Sciatic nerve (tissue), 2 donors: ENCODE results near the gene CCP110. TPM values are rescaled to one million over a fixed set of nuclear protein-coding genes. Genes with fewer than 3 reads are reported as not detected.
A peak's percentile ranks its signal among the peaks of the same experiment; 100 is the strongest.

ENCODE experiments used
- ATAC-seq: fragments of 200-7000 bp; cut with Tn5 transposase; one replicate; pipeline ENCODE4 v1.9.1; 2020; ENCODE audit warnings: mild to moderate bottlenecking, moderate library complexity
- DNase-seq: peaks from one replicate; pipeline ENCODE4 v3.0.0-alpha.2; 2020; ENCODE audit warnings: low spot score
- intact Hi-C: fragments of 100-400 bp; cut with DNase I; formaldehyde crosslinking; loops from one replicate; pipeline ENCODE4 v1.14.2; 2022
- total RNA-seq: library from RNA; stranded (reverse); fragmentation: NEBNext Ultra II Directional; extraction: Animal tissue kit (Norgen Biotek cat#: 25700); gene quantifications from one replicate; pipeline ENCODE4 v1.2.1, GENCODE V29; 2021
- donor health status: DM: no; HTN: no; CAD: no.
- donor health status: DM: no; HTN: no; CAD: no.

CCP110 gene
- total RNA-seq, 1 donor from 2014 or later, result 32.3 TPM

GRCh38 chr16:19505600-19506303, 18.0 kb upstream of the CCP110 start:
- intact Hi-C loops, result loop anchor here (10.0 kb wide), 1 partner anchor 421 kb away; no protein-coding TSS in a partner anchor
- DNase-seq, result no peak
- ATAC-seq, result peak; percentile 96

- DNase-seq (no peak), ATAC-seq (no peak)
- intact Hi-C loops, result loop anchor here (10.0 kb wide), 1 partner anchor 422 kb away; no protein-coding TSS in a partner anchor
Observed at GRCh38 chr16:19506965-19507364, 16.8 kb upstream of the CCP110 start.

GRCh38 chr16:19507867-19508266, 15.9 kb upstream of the CCP110 start:
- DNase-seq, result no peak
- peak; percentile 71 for ATAC-seq
- intact Hi-C loops, result loop anchor here (10.0 kb wide), 1 partner anchor 423 kb away; no protein-coding TSS in a partner anchor

DNA sequence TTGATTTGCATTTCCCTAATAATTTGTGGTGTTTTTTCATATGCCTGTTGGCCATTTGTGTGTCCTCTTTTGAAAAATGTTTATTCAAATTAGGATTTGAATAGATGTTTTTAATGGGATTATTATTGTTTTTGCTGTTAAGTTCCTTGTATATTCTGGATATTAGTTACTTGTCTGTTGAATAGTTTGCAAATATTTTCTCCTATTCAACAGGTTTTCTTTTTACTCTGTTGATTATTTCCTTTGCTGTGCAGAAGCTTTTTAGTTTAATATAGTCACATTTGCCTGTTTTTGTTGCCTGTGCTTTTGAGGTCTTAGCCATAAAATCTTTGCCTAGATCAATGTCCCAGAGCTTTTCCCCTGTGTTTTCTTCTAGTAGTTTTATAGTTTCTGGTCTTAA, 11.4 kb upstream of the CCP110 start:
- intact Hi-C loops, result no loop called here
- DNase-seq (no peak), ATAC-seq (no peak)

GRCh38 chr16:19513377-19514053, 10.2 kb upstream of the CCP110 start:
- intact Hi-C loops, result no loop called here
- ATAC-seq, result peak; percentile 66
- no peak for DNase-seq

GRCh38 chr16:19515757-19516156, 8.0 kb upstream of the CCP110 start:
- intact Hi-C loops, result no loop called here
- no peak for ATAC-seq
- no peak for DNase-seq

- intact Hi-C loops, result no loop called here
- DNase-seq (no peak), ATAC-seq (no peak)
Observed at GRCh38 chr16:19517424-19518089, 6.2 kb upstream of the CCP110 start.

GRCh38 chr16:19518388-19518787, 5.4 kb upstream of the CCP110 start:
- no peak for DNase-seq
- no peak for ATAC-seq
- intact Hi-C loops, result no loop called here

DNA sequence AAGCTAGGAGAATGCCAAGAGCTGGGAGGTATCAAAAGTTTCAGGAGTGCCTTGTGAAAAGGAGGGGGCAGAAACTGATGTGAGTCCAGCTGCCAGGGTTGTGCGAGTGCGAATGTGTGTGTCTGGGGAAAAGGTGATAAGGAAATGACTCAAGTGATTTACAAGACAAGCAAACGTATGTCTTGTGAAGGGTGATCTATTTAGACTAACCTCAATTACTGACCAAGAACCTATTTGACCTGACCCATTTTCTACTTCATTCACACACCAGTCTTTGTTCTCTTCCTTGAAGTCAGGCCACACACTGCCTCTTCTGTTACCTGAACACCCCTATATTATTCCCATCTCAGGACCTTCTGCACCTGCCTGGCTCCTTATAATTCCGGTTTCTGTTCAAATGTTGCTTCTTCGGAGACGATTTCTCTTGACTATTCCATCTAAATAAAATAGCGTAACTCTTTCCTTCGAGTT, 2.8 kb upstream of the CCP110 start:
- intact Hi-C loops, result no loop called here
- no peak for ATAC-seq

DNA sequence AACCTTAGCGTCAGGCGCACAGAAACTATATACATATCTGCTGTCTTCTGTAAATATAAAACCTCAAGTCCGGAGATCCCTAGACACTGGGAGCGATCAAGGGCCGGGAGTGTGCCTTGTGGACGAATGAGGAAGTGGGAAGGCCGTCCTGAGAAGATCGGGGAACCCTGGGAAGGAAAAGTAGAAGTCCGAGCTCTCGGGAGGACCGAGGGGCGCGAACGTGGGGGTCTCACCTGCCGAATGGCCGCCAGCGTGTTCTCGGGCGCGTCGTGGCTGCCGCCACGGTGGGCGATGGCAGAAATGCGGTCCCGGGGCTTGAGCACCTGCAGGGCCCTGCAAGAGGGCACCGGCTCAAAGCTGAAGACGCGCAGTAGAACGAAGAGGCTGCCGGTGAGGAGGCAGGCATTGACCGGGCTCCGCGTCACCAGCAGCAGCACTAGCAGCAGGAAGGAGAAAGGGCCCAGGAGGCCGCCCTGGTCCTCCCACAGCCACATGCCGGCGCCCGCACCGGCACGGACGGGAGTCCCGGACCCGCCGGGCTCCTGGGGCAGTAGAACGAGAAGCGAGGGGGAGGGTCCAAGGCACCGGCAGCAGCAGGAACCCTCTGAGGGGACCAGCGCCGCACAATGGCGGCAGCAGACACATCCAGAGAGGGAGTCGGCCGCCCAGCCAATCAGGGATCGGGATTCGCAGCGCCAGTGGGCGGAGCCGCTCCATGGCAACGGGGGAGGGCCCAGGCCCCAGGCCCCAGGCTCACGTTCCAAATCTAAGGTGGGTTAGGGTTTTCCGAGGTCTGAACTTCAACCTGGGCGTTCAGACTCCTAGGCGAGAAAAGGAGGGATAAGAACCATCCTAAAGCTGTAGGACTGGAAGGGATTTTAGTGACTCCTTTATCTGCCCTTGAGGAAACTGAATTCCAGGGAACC, 2.0 kb upstream of the CCP110 start, which contains the start of gene GDE1:
TSS of gene GDE1 (minus strand) at position 628 of the 926 bp plus-strand sequence. CDS start at position 494, 134 bp downstream.
- intact Hi-C loops, result no loop called here
- peak; percentile 95 for ATAC-seq
- DNase-seq, result peak; percentile 98

More for the DNA sequence above, 2.8 kb upstream of the CCP110 start:
- DNase-seq, result no peak

DNA sequence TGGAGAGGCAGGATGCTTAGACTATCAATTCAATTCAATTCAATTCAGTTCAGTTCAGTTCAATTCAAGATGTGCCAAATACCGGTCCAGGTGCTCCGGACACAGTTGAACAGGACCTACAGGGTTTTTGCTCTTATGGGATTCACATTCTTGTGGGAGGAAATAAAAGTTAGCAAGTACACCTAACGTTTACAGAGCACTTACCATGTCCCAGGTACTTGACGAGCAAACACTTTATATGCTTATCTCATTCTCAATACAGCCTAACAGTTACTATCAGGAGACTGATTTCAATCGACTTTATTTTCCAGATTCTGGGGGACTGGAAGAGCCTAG, 1.4 kb upstream of the CCP110 start:
- intact Hi-C loops, result no loop called here
- no peak for ATAC-seq
- no peak for DNase-seq

DNA sequence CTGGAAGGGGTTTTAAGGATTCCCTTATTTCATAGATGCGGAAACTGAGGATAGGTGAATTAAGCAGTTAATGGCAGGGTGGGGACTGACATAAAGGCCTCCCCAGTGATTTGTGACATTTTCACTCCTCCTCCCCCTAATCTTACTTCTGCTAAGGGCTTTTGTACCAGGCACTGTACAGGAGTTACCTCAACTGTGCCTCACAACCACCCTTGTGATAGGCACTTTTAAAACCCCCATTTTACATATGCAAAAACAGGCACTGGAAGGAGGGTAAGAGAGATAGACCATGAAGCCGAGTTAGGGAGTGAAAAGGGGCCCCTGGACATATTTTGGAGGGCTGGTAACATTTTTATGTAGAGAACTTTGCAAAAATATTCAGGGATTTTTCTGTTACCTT, 982 bp upstream of the CCP110 start:
- DNase-seq (no peak), ATAC-seq (no peak)
- intact Hi-C loops, result no loop called here

DNA sequence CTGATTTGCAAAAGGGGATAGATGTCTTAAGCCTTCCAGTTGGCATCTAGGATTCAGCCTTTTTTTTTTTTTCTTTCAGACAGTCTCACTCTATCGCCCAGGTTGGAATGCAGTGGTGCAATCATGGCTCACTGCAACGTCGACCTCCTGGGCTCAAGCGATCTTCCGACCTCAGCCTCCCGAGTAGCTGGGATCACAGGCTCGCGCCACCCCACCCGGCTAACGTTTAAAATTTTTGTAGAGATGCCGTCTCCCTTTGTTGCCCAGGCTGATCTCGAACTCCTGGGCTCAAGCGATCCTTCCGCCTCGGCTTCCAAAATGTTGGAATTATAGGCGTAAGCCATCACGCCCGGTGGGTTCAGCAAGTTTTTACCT, 571 bp upstream of the CCP110 start:
- DNase-seq, result no peak
- ATAC-seq, result no peak
- intact Hi-C loops, result no loop called here

DNA sequence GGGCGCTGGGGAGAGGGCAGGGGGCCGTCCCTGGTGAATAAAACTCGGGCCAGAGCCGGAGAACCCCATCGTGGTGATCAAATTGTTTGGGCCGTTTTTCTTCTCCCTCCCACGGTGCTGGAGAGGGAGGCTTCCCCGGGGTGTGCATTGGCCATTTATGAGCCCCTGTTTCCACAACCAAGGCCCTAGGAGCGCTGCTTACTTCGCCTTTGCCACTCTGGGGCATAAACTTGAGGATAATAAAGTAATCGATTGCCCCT, 544 bp downstream of the CCP110 start:
- DNase-seq, result no peak
- peak; percentile 7 for ATAC-seq
- intact Hi-C loops, result no loop called here

- intact Hi-C loops, result no loop called here
- DNase-seq (no peak), ATAC-seq (no peak)
Observed at GRCh38 chr16:19524616-19525384, 1.1 kb downstream of the CCP110 start.

DNA sequence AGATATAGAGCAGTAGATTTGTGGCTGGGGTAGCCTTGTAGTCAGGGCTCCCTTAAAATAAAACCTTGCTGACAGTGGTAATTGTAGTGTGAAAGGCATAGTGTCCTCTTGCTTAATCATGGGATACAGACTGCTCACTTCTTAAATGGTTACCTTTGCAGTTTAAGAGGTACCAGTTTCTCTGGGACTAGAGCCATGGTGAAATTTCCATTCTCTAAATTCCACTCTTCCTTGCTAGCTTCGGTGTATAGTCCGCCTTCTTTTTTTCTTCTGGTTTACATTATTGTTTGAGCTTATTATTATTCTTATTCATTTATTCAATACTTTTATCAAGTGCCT, 1.6 kb downstream of the CCP110 start:
- ATAC-seq (no peak), DNase-seq (no peak)
- intact Hi-C loops, result no loop called here

DNA sequence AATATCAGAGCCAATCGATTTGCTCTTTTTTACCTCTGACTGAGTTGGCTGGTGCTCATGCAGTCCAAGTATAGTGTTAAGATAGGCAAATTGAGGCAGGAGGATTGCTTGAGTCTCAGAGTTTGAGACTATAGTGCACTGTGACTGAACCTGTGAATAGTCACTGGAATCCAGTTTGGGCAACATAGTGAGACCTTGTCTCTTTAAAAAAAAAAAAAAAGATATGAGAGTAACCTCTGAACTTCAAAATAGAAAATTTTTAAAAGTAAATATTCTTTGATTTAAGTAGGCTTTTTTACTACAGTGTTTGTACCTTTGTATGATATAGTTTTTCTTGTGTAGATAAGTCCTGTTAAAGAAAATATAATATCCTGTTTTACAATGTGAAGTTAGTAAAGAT, 3.4 kb downstream of the CCP110 start:
- intact Hi-C loops, result no loop called here
- ATAC-seq, result no peak
- DNase-seq, result no peak

DNA sequence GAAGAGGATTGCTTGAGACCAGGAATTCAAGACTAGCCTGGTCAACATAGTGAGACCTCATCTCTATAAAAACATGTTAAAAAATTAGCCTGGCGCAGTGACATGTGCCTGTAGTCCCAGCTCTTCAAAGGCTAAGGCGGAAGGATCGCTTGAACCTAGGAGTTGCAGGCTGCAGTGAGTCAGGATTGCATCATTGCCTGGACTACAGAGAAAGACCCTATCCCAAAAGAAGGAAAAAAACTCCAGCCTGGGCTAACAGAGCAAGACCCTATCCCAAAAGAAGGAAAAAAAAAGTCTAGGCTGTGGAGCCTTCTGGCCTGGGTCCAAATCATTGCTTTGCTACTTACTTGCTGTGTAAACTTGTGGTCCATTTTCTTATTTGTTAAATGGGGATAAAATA, 4.9 kb downstream of the CCP110 start:
- intact Hi-C loops, result no loop called here
- DNase-seq (no peak), ATAC-seq (no peak)

DNA sequence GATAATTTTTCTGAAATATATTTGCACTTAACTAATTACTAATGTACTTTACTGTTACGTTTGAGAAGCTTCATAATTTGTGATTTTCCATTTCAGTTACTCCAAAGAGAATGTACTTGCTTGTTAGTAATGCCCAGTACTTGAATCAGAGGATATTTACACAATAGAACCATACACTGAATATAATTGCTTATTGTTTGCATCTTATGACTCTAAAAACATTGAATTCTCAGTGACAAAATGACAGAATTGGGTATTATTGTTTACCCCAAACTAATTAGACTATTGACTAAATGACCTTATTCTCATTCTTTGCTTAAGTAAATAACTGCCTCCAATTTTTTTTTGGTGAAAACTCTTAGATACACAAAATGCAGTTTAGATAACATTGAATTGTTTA, 8.9 kb downstream of the CCP110 start:
- no peak for ATAC-seq
- intact Hi-C loops, result no loop called here
- DNase-seq, result no peak
